ENCODE results near the gene DNAH8. TPM values are rescaled to one million over a fixed set of nuclear protein-coding genes. Genes with fewer than 3 reads are reported as not detected.

Gene DNAH8
- polyA plus RNA-seq, 3 donors = not detected

GRCh38 chr6:38775870-38776269 lies 60.8 kb downstream of the DNAH8 start:
- H3K27me3 Mint-ChIP-seq (ENCODE audit: low read depth in 3 of 3) = no peaks in the 10 kb centered on the region
- H3K4me3 ChIP-seq (replicated peaks in 1 of 3; ENCODE audit: low read depth in 2 of 3, low read length in 3 of 3) = no peak overlapping the region
- H4K20me1 ChIP-seq (ENCODE audit: insufficient read depth, low read length) = no peaks in the 10 kb centered on the region
- no peaks in the 10 kb centered on the region for H3K27me3 ChIP-seq (ENCODE audit: control insufficient read depth in 2 of 2, insufficient read depth in 2 of 2, low read length in 2 of 2)
- no peak overlapping the region for H2AFZ ChIP-seq (ENCODE audit: insufficient read depth, low read depth, low read length, poor library complexity, severe bottlenecking)
- H3K4me1 ChIP-seq (ENCODE audit: control insufficient read depth in 1 of 2, insufficient read depth in 2 of 2, low read length in 2 of 2) = peaks cover 17 to 30% of the 10 kb centered on the region in 2 donors
- H3K4me2 ChIP-seq (replicated peaks; ENCODE audit: extremely low read depth, low read length, poor library complexity, severe bottlenecking) = no peak overlapping the region
- H3K36me3 Mint-ChIP-seq = no peaks in the 10 kb centered on the region
- H3K79me2 ChIP-seq (ENCODE audit: insufficient read depth, low read length) = no peaks in the 10 kb centered on the region
- peaks cover 30% of the 10 kb centered on the region for H3K4me1 Mint-ChIP-seq
- no peak for TF ChIP-seq CTCF (IDR thresholded peaks at IDR 0.05)
- H3K27ac ChIP-seq (ENCODE audit: low read depth in 1 of 2, low read length in 2 of 2) = peak overlapping the region in 1 of 2 donors; percentile 60
- H3K27ac Mint-ChIP-seq = peak overlapping the region in 2 of 7 donors; percentile 70 to 84
- H3K9ac ChIP-seq (ENCODE audit: insufficient read depth, low read length, poor library complexity, severe bottlenecking) = no peak overlapping the region
- no peak for DNase-seq
- H3K4me3 Mint-ChIP-seq = no peak overlapping the region
- no CpG with 5 or more reads among the region's 1 CpG for WGBS (ENCODE audit: insufficient coverage)
- H3K36me3 ChIP-seq (replicated peaks in 1 of 2; ENCODE audit: control insufficient read depth in 1 of 2, insufficient read depth in 2 of 2, low read length in 2 of 2) = no peaks in the 10 kb centered on the region
- intact Hi-C loops (cut with micrococcal nuclease) = no loop called here
- peaks cover 0 to 3% (median 0%) of the 10 kb centered on the region in 7 donors for H3K9me3 Mint-ChIP-seq
- no peaks in the 10 kb centered on the region for H3K9me3 ChIP-seq (replicated peaks in 1 of 2; ENCODE audit: control insufficient read depth in 1 of 2, insufficient read depth in 1 of 2, low read length in 2 of 2)

DNA sequence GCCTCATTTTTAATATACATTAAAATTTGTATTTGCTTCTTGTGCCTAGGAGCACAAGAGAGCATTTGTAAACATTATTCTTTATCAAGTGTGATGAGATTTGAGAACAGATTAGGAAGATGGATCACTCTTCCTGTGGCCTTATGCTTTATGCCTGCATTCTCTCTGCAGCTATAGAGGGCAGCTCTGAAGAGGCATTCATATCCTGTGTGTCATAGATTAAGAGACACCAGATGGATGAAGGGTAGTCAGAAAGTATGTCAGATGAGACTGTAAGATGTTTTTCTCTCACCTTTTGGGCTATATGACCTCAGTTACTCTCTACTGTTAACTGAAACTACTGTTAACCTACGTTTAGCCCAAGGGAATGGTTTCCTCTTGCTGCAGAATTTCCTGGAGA lies 61.4 kb downstream of the DNAH8 start:
- DNase-seq = no peak
- Histone ChIP-seq H4K20me1 (ENCODE audit: insufficient read depth, low read length) (no peaks in the 10 kb centered on the region), H3K9ac (ENCODE audit: insufficient read depth, low read length, poor library complexity, severe bottlenecking) (no peak overlapping the region), H3K79me2 (ENCODE audit: insufficient read depth, low read length) (no peaks in the 10 kb centered on the region), H3K4me3 (replicated peaks in 1 of 3; ENCODE audit: low read depth in 2 of 3, low read length in 3 of 3) (no peak overlapping the region), H3K36me3 (replicated peaks in 1 of 2; ENCODE audit: control insufficient read depth in 1 of 2, insufficient read depth in 2 of 2, low read length in 2 of 2) (no peaks in the 10 kb centered on the region), H3K27ac (ENCODE audit: low read depth in 1 of 2, low read length in 2 of 2) (no peak overlapping the region), H3K4me1 (ENCODE audit: control insufficient read depth in 1 of 2, insufficient read depth in 2 of 2, low read length in 2 of 2) (peaks cover 12 to 24% of the 10 kb centered on the region in 2 donors), H3K9me3 (replicated peaks in 1 of 2; ENCODE audit: control insufficient read depth in 1 of 2, insufficient read depth in 1 of 2, low read length in 2 of 2) (no peaks in the 10 kb centered on the region), H3K4me2 (replicated peaks; ENCODE audit: extremely low read depth, low read length, poor library complexity, severe bottlenecking) (no peak overlapping the region), H3K27me3 (ENCODE audit: control insufficient read depth in 2 of 2, insufficient read depth in 2 of 2, low read length in 2 of 2) (no peaks in the 10 kb centered on the region), H2AFZ (ENCODE audit: insufficient read depth, low read depth, low read length, poor library complexity, severe bottlenecking) (no peak overlapping the region)
- Mint-ChIP-seq H3K4me3 (no peak overlapping the region), H3K9me3 (peaks cover 0 to 3% (median 0%) of the 10 kb centered on the region in 7 donors), H3K27me3 (ENCODE audit: low read depth in 3 of 3) (no peaks in the 10 kb centered on the region), H3K27ac (no peak overlapping the region), H3K4me1 (peaks cover 24% of the 10 kb centered on the region), H3K36me3 (no peaks in the 10 kb centered on the region)
- intact Hi-C loops (cut with micrococcal nuclease) = no loop called here
- no peak for TF ChIP-seq CTCF (IDR thresholded peaks at IDR 0.05)
- no CpG with 5 or more reads among the region's 1 CpG for WGBS (ENCODE audit: insufficient coverage)

Measured in CD14-positive monocyte (primary cell).